HTR-8/SVneo (cell line): ENCODE results near the gene KCNK7.

ENCODE experiments used
- DNase-seq: peaks from one replicate; pipeline ENCODE4 v3.0.0; 2011; ENCODE audit warnings: low spot score, mixed read lengths; ENCODE audit not compliant: insufficient read length
- FAIRE-seq: peaks from 2 replicates; lab custom pipeline; 2011; peaks lifted over from hg19 to GRCh38; lab: Jason Lieb, UNC

The KCNK7 gene

GRCh38 chr11:65629579-65629978 is 34.0 kb upstream of the KCNK7 start:
- FAIRE-seq (no peak), DNase-seq (no peak)

- FAIRE-seq, result no peak
- no peak for DNase-seq
These were observed 31.6 kb upstream of the KCNK7 start for GRCh38 chr11:65627202-65627601.

- FAIRE-seq, result peak; percentile 59
These were observed 30.2 kb upstream of the KCNK7 start for GRCh38 chr11:65625628-65626342.

GRCh38 chr11:65624931-65625627 is 29.5 kb upstream of the KCNK7 start:
- FAIRE-seq (no peak), DNase-seq (no peak)

More at GRCh38 chr11:65625628-65626342, 30.2 kb upstream of the KCNK7 start:
- peak; percentile 42 for DNase-seq

GRCh38 chr11:65623852-65624616 is 28.4 kb upstream of the KCNK7 start:
- FAIRE-seq (no peak), DNase-seq (no peak)

- DNase-seq, result no peak
- no peak for FAIRE-seq
These were observed 27.6 kb upstream of the KCNK7 start for GRCh38 chr11:65623177-65623576.

- FAIRE-seq (no peak), DNase-seq (no peak)
These were observed 26.4 kb upstream of the KCNK7 start for GRCh38 chr11:65622011-65622410.

GRCh38 chr11:65621460-65621859 is 25.9 kb upstream of the KCNK7 start:
- DNase-seq, result no peak
- FAIRE-seq, result no peak

GRCh38 chr11:65620666-65621065 is 25.1 kb upstream of the KCNK7 start:
- DNase-seq (no peak), FAIRE-seq (no peak)

- peak; percentile 55 for FAIRE-seq
These were observed 23.8 kb upstream of the KCNK7 start for GRCh38 chr11:65619281-65619928.

GRCh38 chr11:65618763-65619162 is 23.2 kb upstream of the KCNK7 start:
- no peak for DNase-seq
- no peak for FAIRE-seq

More at GRCh38 chr11:65619281-65619928, 23.8 kb upstream of the KCNK7 start:
- DNase-seq, result no peak

GRCh38 chr11:65617990-65618751 is 22.6 kb upstream of the KCNK7 start:
- FAIRE-seq (no peak), DNase-seq (no peak)

GRCh38 chr11:65617136-65617850 is 21.7 kb upstream of the KCNK7 start:
- FAIRE-seq (no peak), DNase-seq (no peak)

GRCh38 chr11:65616575-65617001 is 21.0 kb upstream of the KCNK7 start:
- no peak for DNase-seq

GRCh38 chr11:65615950-65616574 is 20.5 kb upstream of the KCNK7 start:
- DNase-seq (peak; percentile 51), FAIRE-seq (no peak)

More at GRCh38 chr11:65616575-65617001, 21.0 kb upstream of the KCNK7 start:
- FAIRE-seq, result peak; percentile 68

- FAIRE-seq (peak; percentile 100), DNase-seq (peak; percentile 100)
These were observed 19.8 kb upstream of the KCNK7 start, which contains the start of gene PCNX3 for GRCh38 chr11:65615229-65615949. Gene PCNX3 (plus strand): TSS chr11:65615776. CDS start chr11:65616312, 536 bp downstream.

- FAIRE-seq, result peak; percentile 52
These were observed 17.7 kb upstream of the KCNK7 start for GRCh38 chr11:65613091-65613928.

More at GRCh38 chr11:65613091-65613928, 17.7 kb upstream of the KCNK7 start:
- no peak for DNase-seq
